Measurements from ENCODE around the gene NBEA.

DNA sequence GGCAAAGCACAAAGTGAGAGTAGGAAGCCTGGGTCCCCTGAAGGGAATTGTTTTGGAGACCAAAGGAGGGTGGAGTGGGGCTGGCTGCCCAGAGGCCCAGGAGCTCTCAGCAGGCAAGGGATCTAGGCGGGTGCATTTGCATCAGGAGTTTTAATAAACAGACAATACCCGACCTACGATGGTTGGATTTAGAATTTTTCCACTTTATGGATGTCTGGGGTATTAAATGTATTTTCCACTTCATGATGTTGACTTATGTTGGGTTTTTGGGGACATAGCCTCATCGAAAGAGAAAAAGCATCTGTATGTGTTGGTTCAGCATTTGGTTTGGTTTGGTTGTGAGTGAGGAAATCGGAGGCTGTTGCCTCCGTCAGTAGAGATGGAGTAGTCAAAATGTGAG, 739.6 kb downstream of the NBEA start:
- TF ChIP-seq, protein P1, sequence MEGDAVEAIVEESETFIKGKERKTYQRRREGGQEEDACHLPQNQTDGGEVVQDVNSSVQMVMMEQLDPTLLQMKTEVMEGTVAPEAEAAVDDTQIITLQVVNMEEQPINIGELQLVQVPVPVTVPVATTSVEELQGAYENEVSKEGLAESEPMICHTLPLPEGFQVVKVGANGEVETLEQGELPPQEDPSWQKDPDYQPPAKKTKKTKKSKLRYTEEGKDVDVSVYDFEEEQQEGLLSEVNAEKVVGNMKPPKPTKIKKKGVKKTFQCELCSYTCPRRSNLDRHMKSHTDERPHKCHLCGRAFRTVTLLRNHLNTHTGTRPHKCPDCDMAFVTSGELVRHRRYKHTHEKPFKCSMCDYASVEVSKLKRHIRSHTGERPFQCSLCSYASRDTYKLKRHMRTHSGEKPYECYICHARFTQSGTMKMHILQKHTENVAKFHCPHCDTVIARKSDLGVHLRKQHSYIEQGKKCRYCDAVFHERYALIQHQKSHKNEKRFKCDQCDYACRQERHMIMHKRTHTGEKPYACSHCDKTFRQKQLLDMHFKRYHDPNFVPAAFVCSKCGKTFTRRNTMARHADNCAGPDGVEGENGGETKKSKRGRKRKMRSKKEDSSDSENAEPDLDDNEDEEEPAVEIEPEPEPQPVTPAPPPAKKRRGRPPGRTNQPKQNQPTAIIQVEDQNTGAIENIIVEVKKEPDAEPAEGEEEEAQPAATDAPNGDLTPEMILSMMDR (IDR thresholded peaks at IDR 0.05): no peak
- no peak for TF ChIP-seq EP300 (IDR thresholded peaks at IDR 0.05)

Data from sigmoid colon (tissue), 4 donors.